Muscle of leg (tissue), 11 donors: Measurements from ENCODE around the gene KCNG4. TPM values are rescaled to one million over a fixed set of nuclear protein-coding genes. Genes with fewer than 3 reads are reported as not detected.

Source experiments
- DNase-seq: peaks from one replicate; pipeline ENCODE4 v3.0.0; 2013
- H3K27ac ChIP-seq: one replicate; pipeline ENCODE4 v1.5.1; 2013; ENCODE audit warnings: mild to moderate bottlenecking, low read length, control low read depth
- H3K27me3 ChIP-seq: one replicate; pipeline ENCODE4 v1.6.1; 2013; ENCODE audit warnings: low read length; ENCODE audit not compliant: control insufficient read depth, insufficient read depth
- H3K36me3 ChIP-seq: one replicate; pipeline ENCODE4 v1.6.1; 2013; ENCODE audit warnings: low read length; ENCODE audit not compliant: control insufficient read depth, insufficient read depth
- H3K4me1 ChIP-seq: one replicate; pipeline ENCODE4 v1.6.1; 2013; ENCODE audit warnings: low read length; ENCODE audit not compliant: control insufficient read depth, insufficient read depth
- H3K4me3 ChIP-seq: one replicate; pipeline ENCODE4 v1.5.1; 2013; ENCODE audit warnings: low read length, control low read depth
- H3K9me3 ChIP-seq: replicated peaks from 2 replicates; pipeline ENCODE4 v1.6.1; 2013; ENCODE audit warnings: low read depth, low read length; ENCODE audit not compliant: control insufficient read depth
- WGBS: methylation state at CpG from one replicate; pipeline ENCODE4 v1.1.5; 2013; ENCODE audit warnings: missing lambda C conversion rate; ENCODE audit not compliant: insufficient coverage; 5-methylcytosine and 5-hydroxymethylcytosine counted together
- polyA plus RNA-seq, 8 donors: library from polyadenylated mRNA; unstranded; fragments of 120-200 nt; gene quantifications; one replicate each; pipeline versions ENCODE4 v1.2.1 to v1.2.3, GENCODE V29; 2013; ENCODE audit warnings: inconsistent platforms in 1 of 8, low replicate concordance in 1 of 8; ENCODE audit not compliant: insufficient read length in 8 of 8, insufficient read depth in 1 of 8
- total RNA-seq: library from RNA; stranded (reverse); fragments of 120-200 nt; gene quantifications from one replicate; pipeline ENCODE4 v1.2.4, GENCODE V29; 2013

The KCNG4 gene
- total and polyA plus RNA-seq, 9 donors, result under 0.01 to 0.08 (median 0.04) TPM; not detected in 1

DNA sequence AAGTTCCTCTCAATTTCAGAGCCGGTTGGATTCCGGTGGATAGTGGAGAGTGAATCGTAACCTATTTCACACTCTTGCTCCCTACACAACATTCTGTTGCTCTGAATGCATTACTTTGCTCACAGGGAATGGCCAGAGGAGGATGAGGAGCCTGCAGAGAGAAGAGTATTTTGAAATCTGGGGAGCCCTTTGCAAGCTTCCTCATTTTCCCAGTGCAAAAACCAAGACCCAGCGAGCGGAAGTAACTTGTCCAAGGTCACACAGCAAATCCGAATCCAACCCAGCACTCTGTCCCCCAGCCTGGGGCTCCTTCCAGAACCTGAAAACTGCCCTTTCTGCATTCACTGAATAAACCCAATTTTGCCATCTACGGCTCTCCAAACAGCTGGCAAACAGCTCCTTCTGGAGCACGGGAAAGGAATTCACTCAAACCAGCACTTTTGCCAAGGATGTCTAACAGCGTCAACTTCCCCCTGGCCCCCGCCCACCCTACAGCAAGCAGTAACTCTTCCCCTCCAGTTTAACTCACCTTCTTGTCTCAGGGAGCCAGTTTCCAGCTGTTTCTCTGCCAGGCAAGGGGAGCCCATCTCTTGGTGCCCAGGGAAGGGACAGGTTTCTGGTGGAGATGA is 557 bp downstream of the KCNG4 start:
- H3K9me3 ChIP-seq, result no peaks in the 10 kb centered on the region
- DNase-seq, result peak; percentile 44
- WGBS, result 30% methylated on average over 5 of the region's 10 CpGs
- peaks cover 2% of the 10 kb centered on the region for H3K27me3 ChIP-seq
- no peak overlapping the region for H3K27ac ChIP-seq
- peaks cover 26% of the 10 kb centered on the region for H3K4me1 ChIP-seq
- no peaks in the 10 kb centered on the region for H3K36me3 ChIP-seq
- no peak overlapping the region for H3K4me3 ChIP-seq

DNA sequence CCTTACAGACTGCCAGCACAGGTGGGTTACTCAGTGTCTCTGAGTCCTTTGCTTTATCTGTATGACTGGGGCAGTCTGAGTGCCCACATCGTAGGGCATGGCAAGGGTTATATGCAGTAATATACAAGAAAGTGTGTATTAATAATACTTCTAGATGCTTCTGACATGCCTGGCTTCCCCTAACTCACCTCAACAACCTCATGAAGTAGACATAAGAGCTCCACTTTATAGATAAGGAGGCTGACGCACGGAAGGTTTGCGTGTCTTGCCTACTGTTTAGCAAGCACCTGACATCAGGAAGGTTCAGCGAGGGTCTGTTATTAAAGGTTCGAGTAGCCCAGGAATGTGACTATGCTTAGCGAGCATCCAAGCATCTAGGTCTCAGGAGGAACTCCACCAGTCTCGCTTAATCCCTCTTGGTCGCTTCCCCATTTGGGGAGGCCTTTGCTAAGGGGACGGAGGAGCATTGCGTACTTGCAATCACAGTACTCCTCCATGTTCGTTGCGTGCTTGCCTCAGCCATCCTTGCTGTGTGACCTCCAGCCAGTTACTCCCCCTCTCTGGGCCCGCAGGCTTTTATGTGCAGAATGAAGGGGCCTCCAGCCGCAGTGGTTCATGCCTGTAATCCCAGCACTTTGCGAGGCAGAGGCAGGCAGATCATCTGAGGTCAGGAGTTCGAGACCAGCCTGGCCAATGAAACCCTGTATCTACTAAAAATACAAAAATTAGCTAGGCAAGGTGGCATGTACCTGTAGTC is 1.6 kb downstream of the KCNG4 start:
- Histone ChIP-seq H3K4me3 (no peak overlapping the region), H3K4me1 (peaks cover 26% of the 10 kb centered on the region), H3K9me3 (no peaks in the 10 kb centered on the region), H3K27ac (no peak overlapping the region), H3K36me3 (no peaks in the 10 kb centered on the region), H3K27me3 (peaks cover 2% of the 10 kb centered on the region)
- WGBS, result 90% methylated on average over 12 of the region's 17 CpGs
- DNase-seq, result no peak

DNA sequence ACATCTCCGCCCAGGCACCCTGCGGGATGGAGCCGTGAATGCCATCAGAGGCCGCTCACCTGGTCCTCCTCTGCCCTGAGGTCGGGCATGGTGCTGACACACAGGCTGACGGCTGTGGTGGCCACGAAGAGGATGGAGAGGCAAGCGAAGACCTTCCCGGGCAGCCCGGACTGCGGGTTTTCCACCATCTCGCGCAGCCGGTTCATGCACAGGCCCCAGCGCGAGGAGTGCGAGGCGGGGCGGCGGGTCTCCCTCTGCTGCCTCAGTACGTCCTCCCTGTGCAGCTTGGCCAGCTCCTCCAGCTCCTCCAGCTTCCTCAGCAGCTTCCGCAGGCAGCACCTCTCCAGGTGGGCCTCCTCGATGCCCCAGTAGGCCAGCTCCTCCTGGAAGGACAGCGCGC is 3.1 kb downstream of the KCNG4 start:
- no peak overlapping the region for H3K27ac ChIP-seq
- H3K4me3 ChIP-seq, result no peak overlapping the region
- H3K9me3 ChIP-seq, result no peaks in the 10 kb centered on the region
- WGBS, result 92% methylated on average over 25 of the region's 25 CpGs
- H3K4me1 ChIP-seq, result peaks cover 26% of the 10 kb centered on the region
- H3K27me3 ChIP-seq, result peaks cover 4% of the 10 kb centered on the region
- no peak for DNase-seq
- H3K36me3 ChIP-seq, result no peaks in the 10 kb centered on the region

DNA sequence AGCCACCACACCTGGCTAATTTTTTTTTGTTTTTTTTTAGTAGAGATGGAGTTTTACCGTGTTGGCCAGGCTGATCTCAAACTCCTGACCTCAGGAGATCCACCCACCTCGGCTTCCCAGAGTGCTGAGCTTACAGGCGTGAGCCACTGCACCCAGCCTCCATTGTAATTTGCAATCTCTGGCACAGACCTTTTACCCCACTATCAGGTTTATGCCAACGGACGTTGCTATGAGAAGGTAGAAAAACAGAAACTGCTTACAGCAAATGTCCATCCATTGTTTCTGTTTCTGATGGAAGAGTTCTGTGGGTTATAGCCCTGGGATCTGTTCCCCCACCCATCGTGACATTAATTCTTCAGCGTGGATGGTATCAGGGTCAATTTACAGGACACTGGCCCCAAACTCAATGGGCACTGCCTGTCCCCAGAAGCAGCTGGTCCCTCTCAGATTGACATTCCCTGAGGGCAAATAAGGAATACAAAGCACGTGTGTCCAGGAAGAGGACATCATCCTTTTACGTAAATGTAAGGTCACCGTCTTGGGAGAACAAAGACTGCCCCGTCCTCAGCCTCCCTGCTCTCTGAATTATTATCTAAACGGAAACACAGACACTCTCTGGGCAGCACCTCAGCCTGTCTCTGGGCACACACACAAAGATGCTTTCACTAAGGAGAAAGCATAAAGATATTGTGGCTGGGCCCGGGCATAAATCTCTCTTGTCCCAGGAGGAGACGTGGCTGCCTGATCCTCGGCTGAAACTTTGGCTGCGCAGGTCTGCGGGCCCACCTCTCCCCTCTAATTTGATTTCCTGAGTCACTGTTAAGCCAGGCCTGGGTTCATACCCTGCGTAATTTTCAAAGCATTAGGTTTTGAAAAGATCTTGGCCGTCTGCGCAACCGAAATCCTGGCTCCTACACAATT is 5.2 kb downstream of the KCNG4 start:
- DNase-seq, result peak; percentile 65
- peaks cover 16% of the 10 kb centered on the region for H3K4me1 ChIP-seq
- no peaks in the 10 kb centered on the region for H3K36me3 ChIP-seq
- WGBS, result 32% methylated on average over 13 of the region's 21 CpGs
- H3K9me3 ChIP-seq, result no peaks in the 10 kb centered on the region
- H3K4me3 ChIP-seq, result no peak overlapping the region
- peak overlapping the region; percentile 59 for H3K27ac ChIP-seq
- H3K27me3 ChIP-seq, result peaks cover 6% of the 10 kb centered on the region

GRCh38 chr16:84233748-84234147 is 6.1 kb downstream of the KCNG4 start:
- Histone ChIP-seq H3K27ac (no peak overlapping the region), H3K36me3 (no peaks in the 10 kb centered on the region), H3K9me3 (no peaks in the 10 kb centered on the region), H3K4me1 (peaks cover 15% of the 10 kb centered on the region), H3K4me3 (no peak overlapping the region), H3K27me3 (peaks cover 6% of the 10 kb centered on the region)
- no peak for DNase-seq
- WGBS, result 91% methylated on average over 7 of the region's 9 CpGs

DNA sequence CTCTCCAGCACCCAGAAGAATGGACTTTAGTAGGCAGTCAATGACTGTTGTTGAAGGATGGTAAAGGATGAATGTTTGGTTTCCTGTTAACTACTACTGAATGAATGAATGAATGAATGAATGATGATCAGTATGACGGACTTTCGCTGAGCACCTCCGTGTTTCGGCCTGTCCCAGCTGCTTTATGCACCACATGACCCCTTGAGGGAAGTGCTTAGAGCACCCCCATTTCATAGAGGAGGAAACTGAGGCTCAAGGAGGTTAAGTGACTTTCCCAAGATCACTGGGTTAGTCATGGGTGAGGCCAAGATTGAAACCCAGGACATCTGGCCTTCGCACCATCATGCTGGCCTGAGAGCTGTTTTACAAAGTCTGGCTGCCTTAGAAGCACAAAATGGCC is 6.8 kb downstream of the KCNG4 start:
- H3K27me3 ChIP-seq, result peaks cover 6% of the 10 kb centered on the region
- WGBS, result 88% methylated on average over 5 of the region's 5 CpGs
- no peaks in the 10 kb centered on the region for H3K36me3 ChIP-seq
- H3K4me1 ChIP-seq, result peaks cover 23% of the 10 kb centered on the region
- H3K4me3 ChIP-seq, result no peak overlapping the region
- H3K27ac ChIP-seq, result no peak overlapping the region
- no peaks in the 10 kb centered on the region for H3K9me3 ChIP-seq
- DNase-seq, result no peak

DNA sequence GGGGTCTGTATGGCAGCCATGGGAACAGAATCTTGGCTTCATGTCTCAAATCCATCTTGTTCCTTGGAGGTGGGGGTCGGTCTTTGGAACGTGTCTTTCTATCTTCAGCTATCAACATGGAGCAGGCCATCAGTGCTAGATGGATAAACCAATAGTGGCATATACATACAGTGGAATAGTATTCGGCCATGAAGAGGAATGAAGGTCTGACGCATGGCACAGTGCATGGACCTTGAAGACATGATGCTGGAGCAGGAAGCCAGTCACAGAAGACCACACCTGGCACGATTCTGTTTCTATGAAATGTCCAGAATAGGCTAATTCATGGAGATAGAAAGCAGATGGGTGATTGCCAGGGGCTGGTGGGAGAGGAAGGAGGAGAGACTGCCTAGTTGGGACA is 7.8 kb downstream of the KCNG4 start:
- Histone ChIP-seq H3K36me3 (no peaks in the 10 kb centered on the region), H3K27me3 (peaks cover 6% of the 10 kb centered on the region), H3K4me3 (no peak overlapping the region), H3K27ac (no peak overlapping the region), H3K9me3 (no peaks in the 10 kb centered on the region), H3K4me1 (peaks cover 26% of the 10 kb centered on the region)
- no peak for DNase-seq
- 88% methylated on average over 4 of the region's 5 CpGs for WGBS

GRCh38 chr16:84229471-84229870 is 10.3 kb downstream of the KCNG4 start:
- no peaks in the 10 kb centered on the region for H3K9me3 ChIP-seq
- WGBS, result 41% methylated on average over 11 of the region's 11 CpGs
- peak; percentile 84 for DNase-seq
- peaks cover 8% of the 10 kb centered on the region for H3K27me3 ChIP-seq
- no peaks in the 10 kb centered on the region for H3K36me3 ChIP-seq
- H3K4me3 ChIP-seq, result no peak overlapping the region
- peaks cover 19% of the 10 kb centered on the region for H3K4me1 ChIP-seq
- peak overlapping the region; percentile 29 for H3K27ac ChIP-seq

- H3K4me3 ChIP-seq, result no peak overlapping the region
- peak; percentile 88 for DNase-seq
- H3K9me3 ChIP-seq, result no peaks in the 10 kb centered on the region
- peaks cover 8% of the 10 kb centered on the region for H3K27me3 ChIP-seq
- peaks cover 16% of the 10 kb centered on the region for H3K4me1 ChIP-seq
- H3K36me3 ChIP-seq, result no peaks in the 10 kb centered on the region
- WGBS, result 8% methylated on average over 11 of the region's 18 CpGs
- H3K27ac ChIP-seq, result peak overlapping the region; percentile 35
Measured at GRCh38 chr16:84228256-84228838, 11.5 kb downstream of the KCNG4 start.
